GM18505 (cell line): ENCODE measurements around the gene PCMT1.
"Not testable (repeated sequence)": the region's sequence is repeated elsewhere in the genome, so short reads cannot be mapped to it uniquely, and the experiment has no call there.

Experiments
- ATAC-seq: cut with Tn5 transposase; IDR thresholded peaks from one replicate; pipeline ENCODE4 v1.9.1; 2021; ENCODE audit not compliant: unreplicated experiment
- POLR2A ChIP-seq: IDR thresholded peaks from 4 replicates; pipeline ENCODE4 v1.6.1; 2011; ENCODE audit warnings: borderline replicate concordance; ENCODE audit not compliant: insufficient read depth, insufficient read length; ENCODE audit errors: extremely low read depth

Gene PCMT1

DNA sequence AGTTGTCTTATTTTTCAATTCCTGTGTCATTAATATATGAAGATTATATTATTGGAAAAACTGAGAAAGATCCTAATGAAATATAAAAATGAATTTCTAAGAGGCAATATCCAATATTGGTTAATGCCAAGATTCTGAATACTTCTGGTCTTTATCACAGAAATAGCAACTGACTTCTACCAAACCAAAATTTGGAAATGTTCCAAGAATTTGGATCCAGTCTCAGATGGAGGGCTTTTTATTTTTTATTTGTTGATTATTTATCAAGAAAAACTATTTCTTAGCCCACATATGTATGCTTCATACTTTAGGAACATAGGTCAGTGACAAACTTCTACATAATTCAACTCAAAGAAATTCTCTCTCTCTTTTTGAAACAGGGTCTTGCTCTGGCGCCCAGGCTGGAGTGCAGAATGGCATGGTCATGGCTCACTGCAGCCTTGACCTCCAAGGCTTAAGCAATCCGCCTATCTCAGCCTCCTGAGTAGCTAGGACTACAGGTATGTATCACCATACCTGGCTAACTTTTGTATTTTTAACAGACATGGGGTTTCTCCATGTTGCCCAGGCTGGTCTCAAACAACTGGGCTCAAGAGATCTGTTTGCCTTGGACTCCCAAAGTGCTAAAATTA is 16.3 kb upstream of the PCMT1 start:
- no peak for TF ChIP-seq POLR2A
- no peak for ATAC-seq

DNA sequence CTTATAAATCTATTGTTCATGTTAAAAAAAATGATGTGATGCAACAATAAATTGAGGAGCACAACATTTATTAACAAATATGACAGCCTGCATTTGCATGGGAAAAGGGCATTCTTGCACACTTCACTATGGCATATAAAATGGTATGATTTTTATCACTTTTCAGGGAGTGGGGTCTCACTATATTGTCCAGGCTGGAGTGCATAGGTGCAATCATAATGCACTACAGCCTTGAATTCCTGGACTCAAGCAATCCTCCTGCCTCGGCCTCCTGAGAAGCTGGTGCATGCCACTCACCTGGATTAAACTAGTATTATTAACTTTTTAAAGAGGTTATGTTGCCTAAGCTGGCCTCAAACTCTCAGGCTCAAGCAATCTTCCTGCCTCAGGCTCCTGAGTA is 14.6 kb upstream of the PCMT1 start:
- ATAC-seq = no peak
- no peak for TF ChIP-seq POLR2A

DNA sequence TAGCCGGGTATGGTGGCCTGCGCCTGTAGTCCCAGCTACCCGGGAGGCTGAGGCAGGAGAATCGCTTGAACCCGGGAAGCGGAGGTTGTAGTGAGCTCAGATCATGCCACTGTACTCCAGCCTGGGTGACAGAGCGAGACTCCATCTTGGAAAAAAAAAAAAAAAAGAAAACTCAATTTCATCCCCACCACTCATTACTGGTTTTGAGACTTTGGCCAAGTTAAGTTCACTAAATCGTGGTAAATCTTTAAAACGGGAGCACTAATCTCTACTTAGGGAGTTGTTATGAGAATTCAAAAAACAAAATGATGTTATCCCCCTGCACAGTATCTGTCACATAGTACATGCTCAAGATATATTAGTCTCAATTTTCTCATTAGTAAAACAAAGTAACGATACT is 4.3 kb upstream of the PCMT1 start:
- ATAC-seq = not testable (repeated sequence)

- peak; percentile 80 for TF ChIP-seq POLR2A
- peak; percentile 34 for ATAC-seq
These were observed 3.2 kb upstream of the PCMT1 start, which contains the start of gene NUP43 for GRCh38 chr6:149746147-149746946. Gene NUP43, minus strand, starts transcription at chr6:149746529. Its CDS starts 34 bp downstream, at chr6:149746495.

DNA sequence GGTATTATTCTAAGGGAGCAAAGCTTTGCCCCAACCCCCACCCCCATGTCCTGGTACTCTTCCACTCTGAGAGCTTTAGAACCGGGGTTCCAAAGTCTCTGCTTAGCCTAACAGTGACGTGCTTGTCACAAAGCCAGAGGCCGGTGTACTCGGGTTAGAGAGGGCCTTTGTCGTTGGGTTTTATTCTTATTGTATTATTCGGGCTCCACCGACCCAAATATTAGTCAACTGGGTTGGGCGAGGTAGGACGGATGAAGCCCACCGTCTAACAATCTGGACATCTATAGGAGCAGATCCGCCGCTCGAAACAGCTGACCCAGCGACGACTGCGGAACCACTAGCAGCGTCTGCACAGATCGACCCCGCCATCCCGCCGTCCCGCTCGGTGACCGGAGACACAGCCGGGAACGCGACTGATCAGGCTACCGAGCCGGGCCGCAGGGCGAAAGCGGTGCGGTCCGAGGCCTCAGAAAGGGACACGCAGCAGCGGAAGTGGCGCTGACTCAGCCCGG is 403 bp upstream of the PCMT1 start:
- ATAC-seq = not testable (repeated sequence)

- peak; percentile 32 for ATAC-seq
- no peak for TF ChIP-seq POLR2A
These were observed 632 bp downstream of the PCMT1 start for GRCh38 chr6:149750136-149750609.

DNA sequence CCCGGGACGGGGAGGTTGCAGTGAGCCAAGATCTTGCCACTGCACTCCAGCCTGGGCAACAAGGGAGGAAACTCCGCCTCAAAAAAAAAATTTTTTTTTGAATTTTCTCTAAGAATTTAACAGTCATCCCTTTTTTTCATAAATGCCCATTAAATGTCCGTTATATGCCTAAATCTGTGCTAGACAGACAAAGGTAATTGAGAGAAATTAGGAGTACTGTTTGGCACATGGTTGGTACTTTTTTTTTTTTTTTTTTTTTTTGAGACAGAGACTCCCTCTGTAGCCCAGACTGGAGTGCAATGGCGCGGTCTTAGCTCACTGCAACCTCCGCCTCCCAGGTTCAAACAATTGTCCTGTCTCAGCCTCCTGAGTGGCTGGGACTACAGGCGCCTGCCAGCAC is 1.7 kb downstream of the PCMT1 start:
- TF ChIP-seq POLR2A = no peak
- no peak for ATAC-seq

- ATAC-seq = not testable (repeated sequence)
These were observed 2.4 kb downstream of the PCMT1 start for GRCh38 chr6:149751920-149752319.

DNA sequence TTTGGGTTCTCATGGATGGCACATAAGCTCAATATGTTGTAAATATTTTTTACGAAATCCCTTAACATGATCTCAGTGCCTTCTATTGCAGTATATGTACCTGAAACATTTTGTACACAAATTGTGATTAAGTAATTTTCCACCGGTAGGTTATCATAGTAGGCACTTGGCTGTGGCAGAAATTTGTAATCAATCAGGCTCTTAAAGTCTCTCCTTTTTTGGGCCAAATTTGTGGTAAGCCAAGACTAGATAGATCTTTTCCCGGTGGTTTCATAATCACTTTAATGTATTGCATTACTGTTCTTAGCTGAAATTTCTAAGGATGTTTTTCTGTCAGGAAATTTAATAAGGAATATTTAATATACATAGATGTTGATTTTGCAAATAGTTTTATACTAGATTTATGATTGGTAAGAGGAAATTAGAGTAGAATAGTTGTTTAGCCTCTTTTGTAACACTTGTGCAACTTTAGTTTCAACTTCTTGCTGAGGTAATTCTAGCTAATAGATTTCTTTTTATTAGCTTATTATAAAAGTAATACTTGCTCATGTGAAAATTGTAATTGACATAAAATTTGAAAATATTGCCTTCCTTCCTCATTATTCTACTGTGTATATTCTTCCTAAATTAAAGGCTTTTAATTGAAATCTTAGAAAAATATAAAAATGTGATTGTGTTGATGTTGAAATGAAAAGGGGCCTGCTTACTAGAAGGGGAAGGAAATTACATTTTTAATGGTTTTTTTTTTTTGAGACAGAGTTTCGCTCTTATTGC is 3.2 kb downstream of the PCMT1 start:
- ATAC-seq = no peak
- TF ChIP-seq POLR2A = no peak

DNA sequence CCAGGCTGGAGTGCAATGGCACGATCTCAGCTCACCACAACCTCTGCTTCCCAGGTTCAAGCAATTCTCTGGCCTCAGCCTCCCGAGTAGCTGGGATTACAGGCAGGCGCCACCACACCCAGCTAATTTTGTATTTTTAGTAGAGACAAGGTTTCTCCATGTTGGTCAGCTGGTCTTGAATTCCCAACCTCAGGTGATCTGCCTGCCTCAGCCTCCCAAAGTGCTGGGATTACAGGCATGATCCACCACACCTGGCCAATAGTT is 3.8 kb downstream of the PCMT1 start:
- ATAC-seq = not testable (repeated sequence)

GRCh38 chr6:149754548-149754947 is 5.0 kb downstream of the PCMT1 start:
- no peak for TF ChIP-seq POLR2A
- ATAC-seq = no peak

DNA sequence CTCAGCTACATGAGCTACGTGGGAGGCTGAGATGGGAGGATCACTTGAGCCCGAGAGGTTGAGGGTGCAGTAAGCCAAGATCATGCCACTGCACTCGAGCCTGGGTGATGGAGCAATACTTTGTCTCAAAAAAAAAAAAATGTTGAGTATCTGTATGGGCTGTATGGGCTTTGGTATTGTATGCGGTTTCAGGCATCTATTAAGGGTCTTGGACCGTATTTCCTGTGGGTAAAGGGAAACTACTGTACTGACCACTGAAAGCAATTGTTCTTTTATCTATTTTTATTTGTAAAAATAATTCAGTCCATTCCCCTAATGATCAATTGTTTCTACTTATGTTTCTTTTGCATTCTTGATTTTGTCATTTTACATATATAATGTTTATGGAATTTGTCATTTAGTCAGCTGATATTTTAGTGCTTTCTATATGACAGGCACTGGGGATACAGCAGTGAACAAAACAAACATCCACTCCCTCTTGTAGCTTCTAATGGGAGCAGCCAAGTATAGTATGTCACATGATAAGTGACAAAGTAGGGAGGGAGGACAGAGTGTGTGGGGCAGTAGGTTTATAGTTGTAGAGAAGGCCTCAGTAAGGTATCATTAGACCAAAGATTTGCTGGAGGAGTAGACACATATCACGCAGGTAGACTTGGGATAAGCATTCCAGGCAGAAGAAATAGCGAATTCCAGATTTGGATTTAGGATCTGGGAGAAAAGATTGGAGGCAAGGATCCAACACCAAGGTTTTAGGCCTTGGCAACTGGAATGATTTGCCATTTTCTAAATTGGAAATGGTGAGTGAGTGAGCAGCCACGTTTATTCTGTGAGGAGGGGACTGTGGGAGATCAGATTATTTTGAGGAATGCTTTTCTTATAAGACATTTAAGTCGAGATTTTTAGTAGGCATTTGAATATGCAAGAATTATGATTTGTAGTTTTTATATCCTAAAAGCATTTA is 6.0 kb downstream of the PCMT1 start:
- TF ChIP-seq POLR2A = no peak
- ATAC-seq = peak; percentile 76

DNA sequence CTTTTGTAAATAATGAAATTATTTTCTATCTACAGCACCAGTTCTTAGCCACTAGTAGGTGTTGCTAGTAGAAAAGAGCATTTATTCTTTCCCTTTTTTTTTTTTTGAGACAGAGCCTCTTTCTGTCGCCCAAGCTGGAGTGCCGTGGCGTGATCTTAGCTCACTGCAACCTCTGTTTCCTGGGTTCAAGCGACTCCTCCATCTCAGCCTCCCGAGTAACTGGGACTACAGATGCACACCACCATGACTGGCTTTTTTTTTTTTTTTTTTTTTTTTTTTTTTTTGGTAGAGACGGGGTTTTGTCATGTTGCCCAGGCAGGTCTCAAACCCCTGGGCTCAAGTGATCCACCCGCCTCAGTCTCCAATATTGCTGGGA is 6.7 kb downstream of the PCMT1 start:
- TF ChIP-seq POLR2A = no peak
- no peak for ATAC-seq
